Testis (tissue), 3 donors: ENCODE results near the gene TASP1. TPM values are rescaled to one million over a fixed set of nuclear protein-coding genes. Genes with fewer than 3 reads are reported as not detected.
"Not testable (repeated sequence)": the region's sequence is repeated elsewhere in the genome, so short reads cannot be mapped to it uniquely, and the experiment has no call there.

Source experiments
- DNase-seq: peaks from one replicate; pipeline ENCODE4 v3.0.0-alpha.2; 2019
- H3K27ac ChIP-seq, 2 donors: fragments of 200-600 bp; sonication (generic); one replicate each; pipeline ENCODE4 v1.5.1; 2019
- H3K27me3 ChIP-seq: fragments of 200-600 bp; sonication (generic); one replicate; pipeline ENCODE4 v1.5.1; 2019
- H3K36me3 ChIP-seq: fragments of 200-600 bp; sonication (generic); one replicate; pipeline ENCODE4 v1.5.1; 2017; ENCODE audit warnings: low read depth; ENCODE audit errors: missing control alignments
- H3K4me1 ChIP-seq: fragments of 200-600 bp; sonication (generic); one replicate; pipeline ENCODE4 v1.5.1; 2019
- H3K4me3 ChIP-seq, 2 donors: fragments of 200-600 bp; sonication (generic); one replicate each; pipeline ENCODE4 v1.5.1; 2017 to 2019
- H3K9me3 ChIP-seq: fragments of 200-600 bp; sonication (generic); one replicate; pipeline ENCODE4 v1.5.1; 2017
- CTCF ChIP-seq, 3 experiments: fragments of 450-650 bp in 2 of 3; fragments of 200-600 bp in 1 of 3; sonication (generic) in 1 of 3; IDR thresholded peaks; one replicate each; pipeline ENCODE4 v1.5.1; 2016 to 2019; ENCODE audit warnings: antibody characterized with exemption in 3 of 3, mild to moderate bottlenecking in 2 of 3, moderate library complexity in 1 of 3
- POLR2A ChIP-seq: fragments of 450-650 bp; IDR thresholded peaks from one replicate; pipeline ENCODE4 v1.6.1; 2017; ENCODE audit warnings: antibody characterized with exemption, mild to moderate bottlenecking, moderate library complexity
- WGBS, 2 donors: methylation state at CpG; one replicate each; pipeline ENCODE4 v1.1.5; 2018; 5-methylcytosine and 5-hydroxymethylcytosine counted together
- intact Hi-C: fragments of 100-400 bp; cut with DNase I; formaldehyde crosslinking; loops from one replicate; pipeline ENCODE4 v1.15.1; 2023; ENCODE audit warnings: low total_unique reads
- polyA plus RNA-seq: library from polyadenylated mRNA; stranded (reverse); fragments of 350-450 nt; fragmentation: Illumina TruSeq; extraction: RNeasy Lipid Tissue Mini Kit (QIAGEN cat#74804); gene quantifications from one replicate; pipeline ENCODE4 v1.2.3, GENCODE V29; 2014; ENCODE audit warnings: low read depth, low replicate concordance; ENCODE audit not compliant: insufficient read depth
- total RNA-seq, 2 donors: library from RNA; depleted of rRNA; stranded (reverse); fragments of >200 nt; gene quantifications; one replicate each; pipeline ENCODE4 v1.2.3, GENCODE V29; 2016

TASP1 gene
- total and polyA plus RNA-seq, 3 donors from 2014 or later = 10.5 to 14.4 (median 13.1) TPM

GRCh38 chr20:13373400-13373799 lies 265.3 kb downstream of the TASP1 start:
- intact Hi-C loops = no loop called here
- H3K27me3 ChIP-seq = no peaks in the 10 kb centered on the region
- TF ChIP-seq CTCF (IDR thresholded peaks at IDR 0.05) (no peak), POLR2A (no peak)
- no peak for DNase-seq
- H3K9me3 ChIP-seq = no peaks in the 10 kb centered on the region
- no peak overlapping the region for H3K27ac ChIP-seq
- H3K36me3 ChIP-seq = no peaks in the 10 kb centered on the region
- no peak overlapping the region for H3K4me3 ChIP-seq
- no peaks in the 10 kb centered on the region for H3K4me1 ChIP-seq

DNA sequence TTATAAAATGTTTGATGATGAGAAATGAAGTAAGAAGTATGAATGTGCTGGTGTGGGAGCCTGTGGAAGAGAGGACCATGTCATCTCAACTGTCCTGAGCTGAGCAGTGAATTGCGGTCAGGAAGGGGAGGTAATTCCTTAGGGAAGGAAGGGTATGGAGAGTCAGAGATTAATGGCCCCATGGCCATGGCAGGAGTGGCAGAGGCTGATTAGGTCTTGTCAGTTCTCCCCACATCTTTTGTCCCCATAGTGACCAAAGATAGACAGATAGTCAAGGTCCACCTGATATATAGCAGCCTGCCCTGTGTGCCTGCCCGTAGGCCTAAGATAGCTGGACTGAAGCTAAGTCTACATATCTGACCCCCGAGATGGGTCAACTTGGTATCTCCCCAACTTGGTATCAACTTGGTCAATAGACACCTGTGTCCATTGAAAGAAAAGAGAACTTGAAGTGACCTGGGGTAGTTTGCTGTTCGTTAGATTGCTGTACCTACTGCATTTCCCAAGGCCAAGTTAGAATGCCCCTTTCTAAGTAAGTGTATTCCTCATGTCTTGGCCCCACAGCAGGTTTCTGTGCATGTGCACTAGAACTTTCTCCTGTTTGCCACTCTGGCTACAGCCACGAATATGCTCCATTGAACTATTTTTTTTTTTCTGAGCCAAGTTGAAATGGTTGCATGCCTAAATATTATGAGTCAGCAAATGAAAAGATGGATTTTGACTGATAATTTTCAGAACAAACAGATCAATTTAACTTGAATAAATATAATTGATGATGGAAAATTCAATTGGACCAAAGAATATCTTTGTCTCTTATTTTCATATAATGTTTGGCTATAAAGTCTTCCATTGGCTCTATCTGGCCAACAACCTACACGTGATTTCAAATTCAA lies 274.2 kb downstream of the TASP1 start:
- WGBS, 2 donors = 91 to 94% methylated on average over 6 of the region's 6 CpGs
- H3K27me3 ChIP-seq = no peaks in the 10 kb centered on the region
- no peak overlapping the region for H3K27ac ChIP-seq
- no peaks in the 10 kb centered on the region for H3K36me3 ChIP-seq
- H3K4me3 ChIP-seq = no peak overlapping the region
- DNase-seq = no peak
- H3K9me3 ChIP-seq = no peaks in the 10 kb centered on the region
- TF ChIP-seq POLR2A (no peak), CTCF (IDR thresholded peaks at IDR 0.05) (no peak)
- intact Hi-C loops = no loop called here
- H3K4me1 ChIP-seq = no peaks in the 10 kb centered on the region

GRCh38 chr20:13363473-13363872 lies 275.3 kb downstream of the TASP1 start:
- H3K4me3 ChIP-seq = no peak overlapping the region
- no peak for TF ChIP-seq CTCF (IDR thresholded peaks at IDR 0.05)
- DNase-seq = no peak
- no peak overlapping the region for H3K27ac ChIP-seq
- no peaks in the 10 kb centered on the region for H3K9me3 ChIP-seq
- H3K36me3 ChIP-seq = no peaks in the 10 kb centered on the region
- H3K27me3 ChIP-seq = no peaks in the 10 kb centered on the region
- intact Hi-C loops = no loop called here
- H3K4me1 ChIP-seq = no peaks in the 10 kb centered on the region

DNA sequence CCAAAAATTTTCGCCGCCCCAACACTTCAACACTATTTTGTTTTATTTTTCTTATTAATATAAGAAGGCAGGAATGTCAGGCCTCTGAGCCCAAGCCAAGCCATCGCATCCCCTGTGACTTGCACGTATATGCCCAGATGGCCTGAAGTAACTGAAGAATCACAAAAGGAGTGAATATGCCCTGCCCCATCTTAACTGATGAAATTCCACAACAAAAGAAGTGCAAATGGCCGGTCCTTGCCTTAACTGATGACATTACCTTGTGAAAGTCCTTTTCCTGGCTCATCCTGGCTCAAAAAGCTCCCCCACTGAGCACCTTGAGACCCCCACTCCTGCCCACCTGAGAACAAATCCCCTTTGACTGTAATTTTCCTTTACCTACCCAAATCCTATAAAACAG lies 276.6 kb downstream of the TASP1 start:
- H3K4me3 ChIP-seq, H3K4me1 ChIP-seq, DNase-seq, H3K9me3 ChIP-seq, intact Hi-C loops, H3K27me3 ChIP-seq, H3K27ac ChIP-seq, H3K36me3 ChIP-seq: not testable (repeated sequence)
- WGBS, 2 donors = 89% methylated on average over 3 of the region's 5 CpGs

- H3K4me1 ChIP-seq, H3K9me3 ChIP-seq, H3K27ac ChIP-seq, intact Hi-C loops, H3K36me3 ChIP-seq, H3K27me3 ChIP-seq, DNase-seq, H3K4me3 ChIP-seq: not testable (repeated sequence)
- WGBS, 2 donors = 89 to 91% methylated on average over 9 to 12 of the region's 12 CpGs
Measured at GRCh38 chr20:13358936-13359335, 279.8 kb downstream of the TASP1 start.

DNA sequence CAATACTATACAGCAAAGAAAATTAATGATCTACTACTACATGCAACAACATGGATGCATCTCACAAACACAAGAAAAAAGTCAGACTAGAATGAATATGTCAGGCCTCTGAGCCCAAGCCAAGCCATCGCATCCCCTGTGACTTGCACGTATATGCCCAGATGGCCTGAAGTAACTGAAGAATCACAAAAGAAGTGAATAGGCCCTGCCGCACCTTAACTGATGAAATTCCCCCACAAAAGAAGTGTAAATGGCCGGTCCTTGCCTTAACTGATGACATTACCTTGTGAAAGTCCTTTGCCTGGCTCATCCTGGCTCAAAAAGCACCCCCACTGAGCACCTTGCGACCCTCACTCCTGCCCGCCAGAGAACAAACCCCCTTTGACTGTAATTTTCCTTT lies 280.9 kb downstream of the TASP1 start:
- DNase-seq, H3K36me3 ChIP-seq, H3K9me3 ChIP-seq, H3K27ac ChIP-seq, intact Hi-C loops, H3K4me1 ChIP-seq, H3K27me3 ChIP-seq, H3K4me3 ChIP-seq: not testable (repeated sequence)
- WGBS, 2 donors = 82 to 83% methylated on average over 5 to 6 of the region's 6 CpGs
